IPS-NIHi7 (cell line): Measurements from ENCODE around the gene MRPS10.

Experiments
- DNase-seq: peaks from one replicate; pipeline ENCODE4 v3.0.0; 2012; ENCODE audit warnings: mixed read lengths; ENCODE audit errors: extremely low spot score

The MRPS10 gene

GRCh38 chr6:42217519-42218367, at the start of gene MRPS10:
Gene MRPS10, minus strand, starts transcription at chr6:42217861. Its CDS starts 12 bp downstream, at chr6:42217849.
- DNase-seq: peak; percentile 98

- no peak for DNase-seq
Observed at GRCh38 chr6:42266538-42266937, 48.9 kb upstream of the MRPS10 start.

- no peak for DNase-seq
Observed at GRCh38 chr6:42264852-42265390, 47.3 kb upstream of the MRPS10 start.

- no peak for DNase-seq
Observed at GRCh38 chr6:42264162-42264851, 46.6 kb upstream of the MRPS10 start.

GRCh38 chr6:42263165-42263728, 45.6 kb upstream of the MRPS10 start:
- peak; percentile 60 for DNase-seq

GRCh38 chr6:42260972-42261371, 43.3 kb upstream of the MRPS10 start:
- DNase-seq: peak; percentile 90

GRCh38 chr6:42260396-42260888, 42.8 kb upstream of the MRPS10 start:
- peak; percentile 76 for DNase-seq

- DNase-seq: no peak
Observed at GRCh38 chr6:42259841-42260395, 42.3 kb upstream of the MRPS10 start.

- no peak for DNase-seq
Observed at GRCh38 chr6:42259286-42259685, 41.6 kb upstream of the MRPS10 start.

GRCh38 chr6:42257614-42258013, 40.0 kb upstream of the MRPS10 start:
- peak; percentile 82 for DNase-seq

GRCh38 chr6:42257063-42257462, 39.4 kb upstream of the MRPS10 start:
- DNase-seq: no peak

- no peak for DNase-seq
Observed at GRCh38 chr6:42255050-42255449, 37.4 kb upstream of the MRPS10 start.

- no peak for DNase-seq
Observed at GRCh38 chr6:42254505-42254904, 36.8 kb upstream of the MRPS10 start.

GRCh38 chr6:42251911-42252637, 34.4 kb upstream of the MRPS10 start:
- DNase-seq: no peak

GRCh38 chr6:42251500-42251899, 33.8 kb upstream of the MRPS10 start:
- no peak for DNase-seq

GRCh38 chr6:42250274-42250931, 32.7 kb upstream of the MRPS10 start:
- DNase-seq: no peak

GRCh38 chr6:42249279-42249678, 31.6 kb upstream of the MRPS10 start:
- no peak for DNase-seq

GRCh38 chr6:42243046-42243445, 25.4 kb upstream of the MRPS10 start:
- no peak for DNase-seq

GRCh38 chr6:42241915-42242314, 24.3 kb upstream of the MRPS10 start:
- DNase-seq: no peak

GRCh38 chr6:42239736-42240375, 22.2 kb upstream of the MRPS10 start:
- no peak for DNase-seq
